Endothelial cell of umbilical vein (primary cell): Measurements from ENCODE around the gene COL20A1.

Experiments used
- EZH2 ChIP-seq: IDR thresholded peaks from 2 replicates; pipeline ENCODE4 v1.6.1; 2012; ENCODE audit warnings: borderline replicate concordance, low read depth, mild to moderate bottlenecking, moderate library complexity, low read length, inconsistent platforms; ENCODE audit not compliant: severe bottlenecking
- JUN ChIP-seq: IDR thresholded peaks from 2 replicates; pipeline ENCODE4 v1.6.1; 2011; ENCODE audit warnings: borderline replicate concordance, low read depth; ENCODE audit not compliant: insufficient read length, insufficient read depth
- POLR2A ChIP-seq: IDR thresholded peaks from 2 replicates; pipeline ENCODE4 v1.6.1; 2012; ENCODE audit warnings: low read depth, mild to moderate bottlenecking, control low read depth, low read length
- POLR2AphosphoS5 ChIP-seq: IDR thresholded peaks from 2 replicates; pipeline ENCODE4 v1.6.1; 2012; ENCODE audit warnings: low read depth, mild to moderate bottlenecking, control low read depth, low read length, moderate library complexity; ENCODE audit not compliant: insufficient read depth
- TF ChIP-seq, protein P1 (sequence below), 2 donors: IDR thresholded peaks; 1 replicate in 1 of 2; 2 replicates in 1 of 2; pipeline ENCODE4 v1.5.1; 2011; ENCODE audit warnings: low read length in 2 of 2, mild to moderate bottlenecking in 2 of 2, moderate library complexity in 2 of 2, control low read depth in 1 of 2, inconsistent platforms in 1 of 2, low read depth in 1 of 2; ENCODE audit not compliant: insufficient read depth in 1 of 2; ENCODE audit errors: extremely low read depth in 1 of 2
- TF ChIP-seq, protein P2 (sequence below): IDR thresholded peaks from 2 replicates; pipeline ENCODE4 v1.6.1; 2011; ENCODE audit not compliant: insufficient read depth, insufficient read length

DNA sequence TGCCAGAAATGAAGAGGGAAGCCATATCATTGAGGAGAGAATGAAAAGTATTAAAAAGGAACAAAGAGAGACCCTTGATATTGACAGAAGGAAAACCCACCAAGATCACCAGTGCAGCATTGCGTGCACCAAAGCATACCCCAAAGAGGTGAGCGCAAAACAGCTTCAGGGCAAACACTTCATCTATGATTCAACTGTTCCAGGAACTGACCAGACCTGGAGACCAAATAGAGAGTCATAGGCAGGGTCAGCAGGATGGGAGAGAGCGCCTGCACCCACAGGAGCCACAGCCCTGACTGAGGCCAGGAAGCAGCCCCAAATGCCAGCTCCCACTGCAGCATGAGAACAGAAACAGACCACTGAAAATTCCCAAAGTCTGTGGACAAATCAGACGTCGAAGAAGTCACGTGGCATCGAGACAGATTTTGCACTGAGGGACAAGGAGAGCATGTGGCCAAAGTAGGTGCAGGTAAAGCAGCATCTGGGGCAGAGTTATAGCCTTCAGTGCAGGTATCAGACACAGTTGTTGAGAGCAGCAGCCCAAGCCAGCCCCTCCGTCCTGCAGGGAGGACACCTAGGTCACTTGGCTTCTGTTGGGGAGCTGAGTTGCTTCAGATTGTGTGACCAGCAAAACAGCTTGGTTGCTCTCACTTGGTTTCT is 38.9 kb downstream of the COL20A1 start:
- TF ChIP-seq, protein P1, sequence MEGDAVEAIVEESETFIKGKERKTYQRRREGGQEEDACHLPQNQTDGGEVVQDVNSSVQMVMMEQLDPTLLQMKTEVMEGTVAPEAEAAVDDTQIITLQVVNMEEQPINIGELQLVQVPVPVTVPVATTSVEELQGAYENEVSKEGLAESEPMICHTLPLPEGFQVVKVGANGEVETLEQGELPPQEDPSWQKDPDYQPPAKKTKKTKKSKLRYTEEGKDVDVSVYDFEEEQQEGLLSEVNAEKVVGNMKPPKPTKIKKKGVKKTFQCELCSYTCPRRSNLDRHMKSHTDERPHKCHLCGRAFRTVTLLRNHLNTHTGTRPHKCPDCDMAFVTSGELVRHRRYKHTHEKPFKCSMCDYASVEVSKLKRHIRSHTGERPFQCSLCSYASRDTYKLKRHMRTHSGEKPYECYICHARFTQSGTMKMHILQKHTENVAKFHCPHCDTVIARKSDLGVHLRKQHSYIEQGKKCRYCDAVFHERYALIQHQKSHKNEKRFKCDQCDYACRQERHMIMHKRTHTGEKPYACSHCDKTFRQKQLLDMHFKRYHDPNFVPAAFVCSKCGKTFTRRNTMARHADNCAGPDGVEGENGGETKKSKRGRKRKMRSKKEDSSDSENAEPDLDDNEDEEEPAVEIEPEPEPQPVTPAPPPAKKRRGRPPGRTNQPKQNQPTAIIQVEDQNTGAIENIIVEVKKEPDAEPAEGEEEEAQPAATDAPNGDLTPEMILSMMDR (IDR thresholded peaks at IDR 0.05; ENCODE audit: extremely low read depth in 1 of 2, insufficient read depth in 1 of 2, low read depth in 1 of 2, low read length in 2 of 2), result no peak
- TF ChIP-seq POLR2AphosphoS5 (no peak), EZH2 (no peak), POLR2A (no peak), JUN (no peak)
- TF ChIP-seq, protein P2, sequence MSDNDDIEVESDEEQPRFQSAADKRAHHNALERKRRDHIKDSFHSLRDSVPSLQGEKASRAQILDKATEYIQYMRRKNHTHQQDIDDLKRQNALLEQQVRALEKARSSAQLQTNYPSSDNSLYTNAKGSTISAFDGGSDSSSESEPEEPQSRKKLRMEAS, result no peak
